OCI-LY7 (cell line): ENCODE measurements around the gene SHOX.

Experiments
- CTCF ChIP-seq: fragments of 200-600 bp; sonication (generic); conservative IDR thresholded peaks from 2 replicates; pipeline ENCODE4 v1.5.1; 2014; ENCODE audit warnings: mild to moderate bottlenecking, antibody characterized with exemption, low read length, moderate library complexity, mixed read lengths
- EZH2phosphoT487 ChIP-seq: fragments of 200-600 bp; sonication (generic); IDR thresholded peaks from 2 replicates; pipeline ENCODE4 v1.6.1; 2018; ENCODE audit warnings: low read depth, borderline replicate concordance, mild to moderate bottlenecking, mixed run types, antibody characterized with exemption, low read length, moderate library complexity, mixed read lengths

- no peak for TF ChIP-seq CTCF
- TF ChIP-seq EZH2phosphoT487 = no peak
These were observed 10.1 kb downstream of the SHOX start for GRCh38 chrX:640641-641040.
